OCI-LY3 (cell line): ENCODE data around the gene GOLGA8J.

ENCODE experiments used
- CTCF ChIP-seq: fragments of 200-600, 300-600 bp; sonication (generic); IDR thresholded peaks from 2 replicates; pipeline ENCODE4 v1.5.1; 2014; ENCODE audit warnings: antibody characterized with exemption, low read length, low read depth
- EZH2phosphoT487 ChIP-seq: fragments of 200-600 bp; shearing (Covaris generic); IDR thresholded peaks from 2 replicates; pipeline ENCODE4 v1.6.1; 2018; ENCODE audit warnings: antibody characterized with exemption, mixed run types, low read depth

DNA sequence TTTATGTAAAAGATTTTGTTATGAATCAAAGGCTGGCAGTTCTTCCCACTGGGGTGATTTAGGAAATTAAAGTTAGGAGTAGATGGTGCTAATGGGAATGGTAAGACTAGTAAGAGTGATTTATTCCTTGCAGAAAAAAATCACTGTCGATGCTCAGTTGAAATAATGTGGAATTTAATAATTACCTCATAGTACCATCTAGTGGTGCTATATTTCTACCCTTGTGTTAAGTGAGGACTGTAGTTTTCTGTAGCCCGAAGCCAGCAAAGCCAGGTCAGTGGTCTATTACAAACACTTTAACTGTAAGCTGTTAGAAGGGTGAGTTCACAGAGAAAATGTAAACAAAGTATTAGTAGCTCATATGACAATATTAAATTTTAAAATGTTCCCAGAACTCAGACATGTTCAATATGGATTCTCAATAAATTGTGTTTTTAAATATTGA, 39.5 kb upstream of the GOLGA8J start:
- TF ChIP-seq CTCF, result peak; percentile 23
- TF ChIP-seq EZH2phosphoT487, result no peak
